ENCODE results near the gene DCDC1.

Gene DCDC1

DNA sequence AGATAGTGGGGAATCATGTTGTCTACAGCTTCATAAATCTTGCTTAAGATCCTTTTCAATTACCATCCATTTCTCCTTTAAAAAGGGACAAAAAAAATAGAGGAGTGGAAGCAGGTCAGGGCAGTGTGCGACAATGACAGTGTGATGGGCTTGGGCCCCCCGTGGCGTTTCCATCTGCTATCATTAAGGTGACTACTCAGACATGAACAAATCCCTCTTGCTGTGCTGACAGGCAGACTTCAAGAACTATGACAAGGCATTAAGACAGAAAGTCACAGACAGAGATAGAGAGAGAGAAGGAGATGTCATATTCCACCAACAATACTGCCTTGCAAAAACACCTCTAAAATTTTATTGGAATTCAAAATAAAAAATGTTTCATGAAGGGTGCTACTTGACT is 263.2 kb downstream of the DCDC1 start:
- no peak for ATAC-seq

DNA sequence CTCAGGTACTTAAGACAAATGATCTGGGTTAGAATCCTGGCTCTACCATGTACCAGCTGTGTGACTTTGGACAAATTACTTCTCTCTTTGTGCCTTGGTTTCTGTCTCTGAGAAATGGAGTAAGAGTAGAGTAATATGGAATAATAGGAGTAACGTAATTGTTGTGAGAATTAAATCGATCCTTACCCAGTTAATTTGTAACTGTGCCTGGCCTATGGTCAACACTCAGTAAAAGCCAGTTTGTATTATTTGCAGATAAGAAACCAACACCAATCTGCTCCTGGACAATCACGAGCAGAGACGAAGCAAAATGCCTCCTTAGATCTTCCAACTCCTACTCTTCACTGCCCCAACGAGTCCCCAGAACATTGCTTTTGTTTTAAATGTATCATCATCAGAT is 266.7 kb downstream of the DCDC1 start:
- ATAC-seq = no peak

DNA sequence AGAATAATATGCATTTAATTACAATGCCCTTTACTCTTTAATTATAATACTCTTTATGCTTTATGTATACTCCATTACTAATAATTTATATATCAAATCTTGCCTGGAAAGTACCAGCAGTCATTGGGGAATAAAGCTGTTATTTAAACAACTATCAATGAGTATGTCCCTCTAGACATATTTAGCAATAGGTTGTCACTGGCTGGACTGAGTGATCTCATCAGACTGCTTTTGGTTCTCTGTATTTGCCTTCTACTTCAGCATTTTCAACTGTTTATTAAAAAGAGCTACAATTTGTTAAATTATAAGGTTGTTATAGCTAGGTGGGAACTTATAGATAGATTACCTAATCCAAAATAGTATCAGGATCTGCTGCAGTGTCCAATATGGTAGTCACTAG is 267.2 kb downstream of the DCDC1 start:
- ATAC-seq = no peak

DNA sequence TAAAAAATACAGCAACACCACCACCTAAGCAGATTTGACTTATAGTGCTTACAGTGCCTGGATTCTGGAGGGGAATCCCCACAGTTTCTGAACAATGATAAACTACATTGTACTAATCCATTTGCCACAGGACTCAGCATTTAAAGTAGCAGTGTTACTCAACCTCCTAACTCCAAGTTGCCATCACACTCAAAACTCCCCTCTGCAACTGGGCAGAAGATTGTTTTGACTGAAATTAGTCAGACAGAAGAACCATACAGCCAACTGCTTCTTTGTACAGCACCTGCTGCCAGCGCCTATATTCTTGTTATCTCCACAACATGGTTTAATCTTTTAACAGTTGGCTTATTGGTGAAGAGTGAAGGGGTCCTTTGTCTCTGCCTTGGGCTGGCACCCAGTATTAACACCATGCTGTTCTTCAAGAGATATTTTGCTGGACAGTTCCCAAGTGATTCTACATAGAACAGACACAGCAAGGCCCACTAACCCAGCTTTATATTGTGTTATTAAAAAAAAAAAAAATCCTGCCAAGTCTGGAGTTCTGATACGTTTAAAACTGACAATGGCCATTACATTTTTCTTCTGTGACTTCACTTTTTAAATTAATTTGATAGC is 273.2 kb downstream of the DCDC1 start:
- ATAC-seq = no peak

DNA sequence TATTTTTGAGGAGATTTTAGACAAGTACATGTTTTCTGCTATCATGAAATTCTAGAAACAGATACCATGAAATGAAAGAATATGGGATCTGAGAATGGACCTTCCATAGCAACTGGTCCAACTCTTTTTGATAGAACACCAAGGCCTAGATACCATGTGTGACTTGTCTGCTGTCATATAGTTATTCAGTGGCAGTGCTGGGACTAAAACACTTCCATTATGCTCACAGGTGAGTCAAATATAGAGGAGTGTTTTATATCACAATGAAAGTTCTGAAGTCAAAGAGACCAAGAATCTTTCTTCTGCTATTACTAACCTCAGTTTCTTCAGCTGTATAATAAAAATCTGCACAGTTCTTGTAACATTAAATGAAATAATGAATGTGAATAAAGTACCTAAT is 276.9 kb downstream of the DCDC1 start:
- no peak for ATAC-seq

DNA sequence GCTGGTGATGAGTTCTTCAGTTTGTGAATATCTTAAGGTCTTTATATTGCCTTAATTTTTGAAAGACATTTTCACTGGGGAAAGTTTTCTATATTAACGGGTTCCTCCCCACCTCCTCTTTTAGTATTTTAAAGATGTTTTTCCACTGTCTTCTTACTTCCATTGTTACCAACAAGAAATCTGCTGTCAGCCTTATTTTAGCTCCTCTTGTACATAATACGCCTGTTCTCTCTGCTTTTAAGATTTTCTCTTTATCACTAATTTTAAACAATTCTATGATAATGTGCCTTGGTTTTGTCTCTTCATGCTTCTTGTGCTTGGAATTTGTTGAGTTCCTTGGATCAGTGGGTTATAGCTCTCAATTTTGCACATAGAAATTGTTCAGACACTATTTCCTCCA is 280.4 kb downstream of the DCDC1 start:
- no peak for ATAC-seq

DNA sequence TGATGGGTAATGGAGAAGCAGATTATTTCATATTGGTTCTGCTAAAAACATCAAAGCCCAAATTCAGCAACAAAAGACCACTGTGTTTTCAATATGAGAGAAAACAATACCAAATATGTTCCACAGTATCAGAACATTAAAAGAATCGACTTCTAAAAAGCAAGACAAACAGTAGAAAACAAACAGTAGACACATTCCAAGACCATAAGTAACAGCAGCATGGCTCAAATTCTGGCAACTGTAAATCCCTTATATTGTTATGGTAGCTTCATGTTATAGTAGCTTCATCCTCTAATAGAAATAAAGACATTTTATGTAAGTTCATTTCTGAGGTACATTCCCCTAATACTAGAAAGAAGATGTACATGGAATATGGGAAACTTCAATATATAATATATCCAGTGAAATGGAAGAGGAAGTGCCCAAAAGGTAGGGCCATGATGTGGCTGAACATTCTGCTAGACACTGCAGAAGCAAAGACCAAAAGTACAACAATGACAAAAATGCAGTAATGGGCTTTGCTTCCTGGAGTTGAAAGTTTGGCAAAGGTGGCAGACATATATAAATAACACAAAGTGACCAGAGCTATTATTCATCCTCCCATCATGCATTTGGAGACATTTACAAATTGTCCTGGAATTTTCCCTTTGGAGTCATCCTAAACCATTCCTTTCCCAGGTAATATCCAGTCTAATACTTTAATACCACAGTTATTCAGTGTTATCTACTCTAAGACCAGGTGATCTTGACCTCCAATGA is 299.9 kb downstream of the DCDC1 start:
- ATAC-seq = no peak

DNA sequence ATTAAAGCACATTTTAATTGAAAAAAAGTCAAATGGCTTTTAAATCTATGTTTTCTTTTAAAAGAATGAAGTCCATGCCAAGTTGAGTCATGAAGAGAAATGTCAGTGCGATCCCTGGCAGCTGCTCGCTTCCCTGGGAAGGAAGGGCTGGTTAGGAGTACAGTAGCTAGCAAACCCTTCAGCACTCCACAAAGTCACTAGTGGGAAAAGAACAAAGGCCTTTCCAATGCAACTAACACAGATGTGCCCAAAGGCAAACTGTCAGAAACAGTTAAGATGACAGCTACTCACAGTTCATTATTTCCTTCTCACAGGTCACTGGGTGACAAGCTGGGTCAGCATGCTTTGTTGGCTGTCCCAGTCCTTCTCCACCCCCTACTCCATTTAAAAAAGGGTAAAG is 308.7 kb downstream of the DCDC1 start:
- ATAC-seq = no peak

DNA sequence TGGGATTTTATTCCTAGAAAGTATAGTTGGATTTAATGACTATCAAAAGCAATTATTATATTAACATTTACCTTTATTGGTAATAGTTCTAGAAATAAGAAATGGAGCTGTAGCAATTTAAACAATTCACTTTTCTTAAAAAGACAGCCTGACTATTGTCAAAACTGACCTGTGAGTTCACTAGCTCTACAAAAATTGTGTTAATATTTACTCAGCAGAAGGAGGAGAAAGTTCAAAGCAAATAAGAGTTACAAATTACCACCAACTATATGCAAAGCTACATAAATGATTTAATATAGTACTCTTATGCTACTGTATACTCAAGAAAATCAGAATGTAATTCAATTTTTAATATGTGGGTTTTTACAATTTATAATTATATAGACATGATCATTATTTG is 310.0 kb downstream of the DCDC1 start:
- no peak for ATAC-seq

DNA sequence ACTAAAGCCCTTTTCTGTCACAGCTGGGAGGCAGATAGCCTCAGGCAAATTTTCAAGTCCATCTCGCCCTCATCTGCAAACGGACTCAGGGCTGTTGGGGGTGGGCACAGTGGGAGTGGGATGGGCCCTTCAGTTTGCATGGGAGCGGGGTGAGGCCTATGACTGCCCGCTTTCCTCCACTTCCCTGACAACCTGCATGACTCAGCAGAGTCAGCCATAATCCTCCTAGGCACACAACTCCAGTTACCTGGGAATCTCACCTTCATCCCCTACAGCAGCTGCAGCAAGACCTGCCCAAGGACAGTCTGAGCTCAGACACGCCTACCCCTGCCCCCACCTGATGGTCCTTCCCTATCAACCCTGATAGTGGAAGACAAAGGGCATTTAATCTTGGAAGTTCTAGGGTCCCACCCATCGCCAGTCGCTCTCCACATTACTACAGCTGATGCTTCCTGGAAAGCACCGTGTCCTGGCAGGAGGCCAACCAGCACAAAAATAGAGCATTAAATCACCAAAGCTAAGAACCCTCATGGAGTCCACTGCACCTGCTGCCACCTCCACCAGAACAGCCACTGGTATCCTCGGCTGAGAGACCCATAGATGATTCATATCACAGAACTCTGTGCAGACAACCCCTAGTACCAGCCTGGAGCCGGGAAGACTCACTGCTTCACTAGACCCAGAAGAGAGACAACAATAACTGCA is 319.3 kb downstream of the DCDC1 start:
- ATAC-seq = no peak

DNA sequence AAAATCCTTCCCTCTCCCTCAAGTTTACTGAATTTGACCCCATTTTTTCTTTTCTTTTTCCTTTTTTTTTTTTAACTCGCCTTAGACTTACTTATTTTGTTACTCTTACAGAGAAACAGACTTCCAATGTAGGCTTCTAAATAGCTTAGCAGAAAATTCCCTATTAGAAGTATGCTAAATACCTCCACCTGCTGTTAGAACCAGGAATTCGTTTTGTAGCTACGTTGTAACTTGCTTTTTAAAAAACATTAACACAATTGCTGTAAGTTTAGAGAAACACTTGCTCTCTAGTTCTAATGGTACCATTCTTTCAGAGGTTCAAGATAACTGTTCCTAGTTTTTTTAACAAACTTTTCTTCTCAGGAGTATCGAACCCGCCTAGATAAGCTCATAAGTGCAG is 324.2 kb downstream of the DCDC1 start:
- no peak for ATAC-seq

DNA sequence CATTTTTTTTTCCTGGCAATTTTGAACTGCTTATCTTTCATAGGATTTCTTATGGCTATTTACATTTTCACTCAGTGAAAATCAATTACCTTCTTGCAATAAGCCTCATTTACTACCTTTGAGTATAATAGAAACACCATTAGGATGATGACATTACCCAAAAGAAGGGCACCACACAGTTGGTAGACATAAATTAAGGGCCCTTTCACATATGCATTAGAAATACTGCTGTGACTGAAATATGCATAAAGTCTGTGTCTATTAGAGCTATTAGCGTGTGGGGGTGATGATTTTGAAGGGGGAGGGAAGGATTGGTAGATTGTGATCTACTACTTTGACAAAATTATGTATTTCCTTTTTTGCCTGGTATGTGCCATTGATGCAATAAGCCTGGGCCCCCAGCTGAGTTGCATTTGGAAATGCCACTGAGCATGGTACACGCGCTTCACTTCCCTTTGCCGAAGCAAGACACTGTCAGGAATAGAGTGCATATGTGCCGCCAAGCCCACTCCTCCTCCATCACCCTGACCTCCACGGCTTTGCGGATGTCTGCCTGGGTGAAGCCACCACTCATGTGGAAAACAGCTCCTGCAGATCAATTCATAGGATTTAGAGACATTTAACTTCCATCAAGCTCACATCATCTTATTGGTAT is 339.3 kb downstream of the DCDC1 start:
- ATAC-seq = no peak

DNA sequence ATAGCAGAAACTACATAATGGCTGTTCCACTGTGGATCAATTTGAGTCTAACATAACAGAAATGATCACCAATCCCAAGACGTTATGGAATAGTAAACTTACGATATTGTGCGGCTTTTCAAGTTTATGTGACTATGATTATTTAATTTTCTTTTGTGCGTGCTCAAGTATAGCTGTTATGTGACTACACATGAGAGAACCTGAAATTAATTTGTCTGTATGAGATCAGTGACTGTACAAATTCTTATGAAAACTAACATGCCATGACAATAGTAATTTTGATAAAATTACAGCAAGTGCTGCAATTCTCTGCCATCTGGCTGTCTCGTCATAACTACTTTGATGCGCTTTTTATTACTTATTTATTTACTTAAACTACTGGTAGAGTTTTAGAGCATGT is 343.2 kb downstream of the DCDC1 start:
- no peak for ATAC-seq

DNA sequence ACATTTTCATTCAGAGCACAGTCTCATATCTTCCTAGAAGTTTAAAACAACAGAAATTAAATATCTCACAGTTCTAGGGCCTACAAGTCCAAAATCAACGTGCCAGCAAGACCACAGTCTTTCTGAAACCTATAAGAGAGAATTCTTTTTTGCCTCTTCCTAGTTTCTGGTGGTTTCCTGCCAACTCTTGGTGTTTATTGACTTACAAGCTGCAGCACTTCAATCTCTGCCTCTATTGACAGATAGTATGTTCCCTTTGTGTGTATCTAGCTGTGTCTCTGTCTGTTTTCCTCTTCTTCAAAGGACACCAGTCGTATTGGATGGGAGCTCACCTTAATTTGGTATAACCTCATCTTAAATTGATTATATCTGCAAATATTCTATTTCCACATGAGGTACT is 347.5 kb downstream of the DCDC1 start:
- no peak for ATAC-seq

DNA sequence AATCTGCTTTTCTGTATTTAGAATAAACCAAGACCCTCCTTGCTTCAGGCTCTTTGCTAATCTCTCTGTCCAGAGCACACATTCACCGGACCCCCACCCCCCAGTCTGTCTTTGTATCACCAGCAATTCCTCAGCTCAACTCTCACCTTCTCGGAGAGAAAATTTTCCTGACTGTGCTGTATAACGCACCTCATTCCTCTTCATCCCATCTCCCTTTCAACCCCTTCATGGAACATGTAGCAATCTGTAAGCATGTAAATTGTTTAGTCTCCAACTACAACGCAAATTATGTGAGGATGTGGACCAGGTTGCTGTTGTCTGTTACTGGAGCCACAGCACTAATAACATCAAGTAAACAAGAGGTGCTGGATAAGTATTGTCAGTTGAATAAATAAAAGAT is 349.8 kb downstream of the DCDC1 start:
- ATAC-seq = no peak

DNA sequence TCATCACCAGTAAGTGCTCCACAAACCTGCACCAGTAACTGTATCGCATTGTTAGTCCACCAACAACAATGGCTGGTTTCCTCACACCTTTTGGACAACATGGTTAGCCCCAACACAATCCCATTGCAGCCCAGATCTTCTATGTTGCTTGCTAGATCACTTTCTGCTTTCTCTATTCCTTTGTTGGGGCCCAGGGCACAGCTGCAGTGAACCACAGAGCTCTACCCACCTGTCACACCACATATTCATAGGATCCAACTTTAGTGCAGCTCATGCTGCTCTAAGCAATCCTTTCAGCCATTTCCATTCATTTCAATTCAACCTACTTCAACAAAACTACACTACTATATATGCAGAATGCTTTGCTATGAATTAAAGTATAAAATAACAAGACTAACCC is 364.3 kb downstream of the DCDC1 start:
- ATAC-seq = no peak

DNA sequence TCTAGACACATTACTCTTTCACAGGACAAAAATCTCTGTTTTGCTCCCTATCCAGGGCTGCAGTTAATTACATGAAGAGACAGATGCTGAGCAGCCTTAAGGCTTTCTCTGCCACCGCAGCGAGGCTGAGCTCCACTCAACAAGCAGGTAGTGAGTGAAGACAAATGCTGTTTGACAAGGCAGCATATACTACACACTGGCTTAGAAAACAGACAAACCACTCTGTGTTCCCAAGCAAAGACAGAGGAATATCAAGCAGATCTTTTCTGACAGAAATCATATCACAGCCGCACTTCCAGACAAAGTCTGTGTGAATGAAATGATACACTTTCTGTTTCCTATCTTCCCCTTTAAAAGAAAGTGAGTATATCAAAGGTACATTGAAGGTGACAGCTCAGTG is 368.1 kb downstream of the DCDC1 start:
- no peak for ATAC-seq

DNA sequence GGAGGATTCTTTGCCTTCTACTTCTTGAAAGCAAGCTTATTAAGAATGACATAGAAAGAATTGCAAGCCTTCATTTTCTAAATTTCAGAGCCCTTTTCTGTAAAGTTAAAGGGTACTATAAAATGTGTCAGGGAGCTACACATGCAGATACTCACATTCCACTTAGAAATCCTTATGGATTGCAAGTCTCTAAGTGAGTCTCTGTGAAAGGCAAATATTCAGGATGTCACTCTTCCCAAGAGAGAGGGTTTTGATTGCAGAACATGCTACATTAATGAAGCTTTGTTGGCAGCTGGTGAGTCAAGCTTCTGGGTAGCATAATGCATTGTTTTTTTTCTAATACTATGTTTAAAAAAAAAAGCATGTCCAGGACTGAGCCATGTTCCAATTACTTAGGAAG is 369.2 kb downstream of the DCDC1 start:
- no peak for ATAC-seq

DNA sequence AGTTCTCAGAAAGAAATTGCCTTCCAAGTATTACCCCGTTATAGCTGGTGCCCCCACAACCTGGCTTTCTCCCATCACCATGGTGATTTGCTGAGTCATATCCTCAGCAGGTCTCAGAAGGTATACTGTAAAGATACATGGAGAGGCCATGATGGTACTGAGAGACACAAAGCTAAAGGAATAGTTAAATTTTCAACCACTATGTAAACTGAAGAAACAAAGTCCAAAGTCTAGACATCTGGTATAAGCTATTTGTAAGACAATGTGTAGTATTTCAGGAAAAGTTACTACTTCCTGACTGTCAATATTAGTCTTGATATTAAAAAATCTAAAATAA is 377.1 kb downstream of the DCDC1 start:
- ATAC-seq = no peak

DNA sequence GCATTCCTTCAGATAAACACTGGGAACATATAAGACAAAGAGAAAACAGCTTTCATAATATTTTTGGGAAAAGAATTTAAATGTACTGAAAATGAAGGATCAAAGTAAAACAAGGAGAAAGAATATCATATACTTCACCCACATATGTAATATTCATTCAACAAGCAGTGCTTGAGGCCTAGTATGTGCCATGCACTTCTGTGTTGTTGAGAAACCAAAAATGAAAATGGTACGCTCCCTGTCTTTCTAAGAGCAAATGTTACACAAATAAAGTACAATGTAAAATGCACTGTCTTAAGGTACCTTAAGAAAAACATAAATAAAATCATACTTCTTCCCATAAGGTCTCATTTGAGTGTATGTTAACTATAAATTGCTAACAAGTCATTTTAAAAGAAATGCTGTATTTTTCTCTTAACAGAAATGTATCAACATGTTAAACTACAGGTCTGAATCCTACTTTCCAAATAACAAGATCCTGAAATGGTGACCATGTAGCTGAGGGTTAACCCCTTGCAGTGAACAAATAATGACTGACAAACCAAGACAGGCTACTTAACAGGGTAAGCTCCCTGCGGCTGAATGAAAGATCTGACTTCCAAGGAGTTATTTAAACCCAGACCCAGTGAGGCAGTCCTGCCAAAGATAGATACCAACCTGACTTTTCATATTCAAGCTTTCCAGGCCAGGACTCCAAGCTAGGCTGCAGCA is 377.6 kb downstream of the DCDC1 start:
- no peak for ATAC-seq

DNA sequence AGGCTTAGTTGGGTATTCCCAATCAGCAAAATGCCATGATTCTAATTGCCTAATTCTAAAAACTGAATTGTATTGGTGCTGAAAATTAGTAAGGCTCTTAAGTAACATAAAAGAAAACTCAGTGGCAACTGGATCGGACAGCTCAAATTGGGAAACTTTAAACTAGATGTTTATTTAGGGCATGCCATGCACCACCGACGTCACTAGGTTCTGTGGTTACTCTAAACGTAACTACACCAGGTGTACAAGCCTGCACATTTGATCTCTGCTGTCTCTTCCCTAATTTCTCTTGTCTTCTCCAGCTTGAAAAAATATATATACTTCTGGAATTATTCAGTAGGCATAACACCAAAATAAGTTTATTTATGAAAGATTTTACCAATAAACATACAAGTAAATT is 378.2 kb downstream of the DCDC1 start:
- ATAC-seq = no peak

DNA sequence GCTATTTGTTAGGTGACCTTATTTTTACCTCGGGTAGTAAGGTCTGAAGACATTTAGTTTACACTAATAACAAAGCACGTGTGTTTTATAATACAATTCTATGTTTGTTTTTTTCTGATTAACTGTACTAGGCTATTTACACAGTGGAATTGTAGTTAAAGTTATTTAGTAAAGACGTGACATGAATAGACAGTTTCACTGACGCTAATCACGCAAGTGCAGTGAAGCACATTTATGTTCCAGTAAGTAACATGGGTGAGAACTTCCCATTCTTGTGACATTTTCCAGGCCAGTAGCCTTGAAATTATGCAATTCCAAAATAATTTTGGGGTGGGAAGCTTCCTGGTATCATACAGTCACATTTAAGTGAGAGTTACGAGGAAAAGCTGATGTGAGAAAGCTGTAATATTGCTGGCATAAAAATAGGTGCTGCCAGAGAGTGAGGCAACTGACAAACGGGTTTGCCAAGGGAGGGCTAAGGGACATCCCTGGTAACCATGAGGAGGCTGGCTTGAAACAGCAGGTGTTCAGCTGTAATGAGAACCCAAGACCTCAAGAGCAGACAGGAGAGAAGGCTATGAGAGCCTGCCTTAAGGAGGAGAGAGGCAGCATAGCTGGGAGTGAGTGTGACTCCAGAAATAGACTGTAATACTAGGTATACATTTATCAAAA is 378.8 kb downstream of the DCDC1 start:
- ATAC-seq = no peak

DNA sequence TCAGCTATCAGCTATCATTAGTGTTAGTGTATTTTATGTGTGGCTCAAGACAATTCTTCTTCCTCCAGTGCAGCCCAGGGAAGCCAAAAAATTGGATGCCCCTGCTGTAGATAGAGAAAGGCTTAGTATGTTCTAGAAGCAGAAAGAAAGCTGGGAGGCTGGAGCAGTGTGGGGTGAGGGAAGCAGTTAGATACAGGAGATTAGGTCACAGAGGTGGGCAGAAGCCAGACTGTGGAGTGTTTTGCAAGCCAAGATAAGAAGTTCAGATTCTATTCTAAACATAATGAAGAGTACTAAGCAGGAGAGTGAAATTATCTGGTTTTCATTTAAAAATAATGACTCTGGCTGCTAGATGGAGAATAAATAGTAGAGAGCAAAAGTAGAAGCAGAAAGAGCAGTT is 381.7 kb downstream of the DCDC1 start:
- ATAC-seq = no peak
